ENCODE data around the gene SLC9A9. TPM values are rescaled to one million over a fixed set of nuclear protein-coding genes. Genes with fewer than 3 reads are reported as not detected.

The SLC9A9 gene
- total RNA-seq, 2 donors from 2014 or later = 1.3 to 3.7 TPM

DNA sequence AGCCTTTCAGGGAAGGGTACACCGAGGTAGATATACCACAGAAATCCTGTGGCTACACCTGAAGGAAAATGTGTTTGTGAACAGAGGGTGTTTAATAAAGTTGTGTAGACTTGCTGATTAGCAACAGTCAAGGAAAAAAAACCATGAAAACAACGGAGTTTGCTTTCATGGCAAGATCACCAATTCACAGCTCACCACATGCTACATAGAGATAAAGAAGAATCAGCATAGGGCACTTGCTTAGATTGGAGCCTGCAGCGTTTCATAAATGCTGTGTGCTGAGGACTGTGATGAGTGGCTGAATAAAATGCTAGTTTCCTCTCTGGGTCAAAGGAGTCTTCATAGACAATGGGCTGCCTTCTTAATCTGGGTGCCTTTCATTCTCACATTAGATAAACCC is 257.6 kb downstream of the SLC9A9 start:
- WGBS, 2 experiments (ENCODE audit: insufficient coverage in 1 of 2, insufficient read length in 1 of 2) = 77 to 100% methylated on average over 1 to 3 of the region's 3 CpGs

DNA sequence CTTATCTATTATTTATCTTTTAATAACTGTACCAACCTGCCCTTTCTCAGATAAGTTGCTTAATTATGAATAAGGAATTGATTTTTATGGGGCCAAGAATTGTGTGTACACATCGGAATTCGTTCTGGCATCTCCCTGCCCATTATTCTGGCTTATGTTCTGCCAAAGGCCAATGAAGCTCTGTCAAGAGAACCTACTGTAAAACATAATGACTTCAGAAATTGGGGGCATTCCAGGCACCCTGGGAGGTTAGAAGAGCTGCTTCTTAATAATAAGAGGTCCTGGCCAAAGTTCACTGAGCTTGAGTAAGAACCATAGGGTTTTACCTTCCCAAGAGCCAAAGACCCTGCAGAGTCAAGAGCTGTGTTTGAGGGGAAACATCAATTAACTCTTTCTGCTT is 261.7 kb downstream of the SLC9A9 start:
- no peak overlapping the region for H3K27ac ChIP-seq (ENCODE audit: low read depth, low read length)
- H3K9ac ChIP-seq (ENCODE audit: extremely low read depth, low read length, poor library complexity, severe bottlenecking) = no peak overlapping the region
- no peak overlapping the region for H3K4me3 Mint-ChIP-seq
- no peak overlapping the region for H3K27ac Mint-ChIP-seq
- no peak overlapping the region for H3K4me3 ChIP-seq (ENCODE audit: low read length)
- H3K36me3 Mint-ChIP-seq (ENCODE audit: low read depth) = no peaks in the 10 kb centered on the region
- no peaks in the 10 kb centered on the region for H3K9me3 ChIP-seq (ENCODE audit: control insufficient read depth, low read length)
- no peaks in the 10 kb centered on the region for H3K27me3 ChIP-seq (ENCODE audit: control insufficient read depth, insufficient read depth, low read length, poor library complexity, severe bottlenecking)
- no peaks in the 10 kb centered on the region for H3K36me3 ChIP-seq (ENCODE audit: control insufficient read depth, insufficient read depth, low read length)
- peaks cover 11% of the 10 kb centered on the region for H3K4me1 ChIP-seq (ENCODE audit: control insufficient read depth, insufficient read depth, low read length)
- H3K9me3 Mint-ChIP-seq = no peaks in the 10 kb centered on the region
- no peaks in the 10 kb centered on the region for H3K27me3 Mint-ChIP-seq (ENCODE audit: insufficient read depth)
- DNase-seq = no peak
- TF ChIP-seq, protein P1, sequence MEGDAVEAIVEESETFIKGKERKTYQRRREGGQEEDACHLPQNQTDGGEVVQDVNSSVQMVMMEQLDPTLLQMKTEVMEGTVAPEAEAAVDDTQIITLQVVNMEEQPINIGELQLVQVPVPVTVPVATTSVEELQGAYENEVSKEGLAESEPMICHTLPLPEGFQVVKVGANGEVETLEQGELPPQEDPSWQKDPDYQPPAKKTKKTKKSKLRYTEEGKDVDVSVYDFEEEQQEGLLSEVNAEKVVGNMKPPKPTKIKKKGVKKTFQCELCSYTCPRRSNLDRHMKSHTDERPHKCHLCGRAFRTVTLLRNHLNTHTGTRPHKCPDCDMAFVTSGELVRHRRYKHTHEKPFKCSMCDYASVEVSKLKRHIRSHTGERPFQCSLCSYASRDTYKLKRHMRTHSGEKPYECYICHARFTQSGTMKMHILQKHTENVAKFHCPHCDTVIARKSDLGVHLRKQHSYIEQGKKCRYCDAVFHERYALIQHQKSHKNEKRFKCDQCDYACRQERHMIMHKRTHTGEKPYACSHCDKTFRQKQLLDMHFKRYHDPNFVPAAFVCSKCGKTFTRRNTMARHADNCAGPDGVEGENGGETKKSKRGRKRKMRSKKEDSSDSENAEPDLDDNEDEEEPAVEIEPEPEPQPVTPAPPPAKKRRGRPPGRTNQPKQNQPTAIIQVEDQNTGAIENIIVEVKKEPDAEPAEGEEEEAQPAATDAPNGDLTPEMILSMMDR (conservative IDR thresholded peaks at IDR 0.05) = no peak
- peaks cover 15% of the 10 kb centered on the region for H3K4me1 Mint-ChIP-seq
- WGBS, 2 experiments (ENCODE audit: insufficient coverage in 1 of 2, insufficient read length in 1 of 2) = 85 to 87% methylated on average over 2 of the region's 2 CpGs

More for the DNA sequence above, 257.6 kb downstream of the SLC9A9 start:
- Histone ChIP-seq H3K4me3 (ENCODE audit: low read length) (no peak overlapping the region), H3K9ac (ENCODE audit: extremely low read depth, low read length, poor library complexity, severe bottlenecking) (no peak overlapping the region), H3K36me3 (ENCODE audit: control insufficient read depth, insufficient read depth, low read length) (no peaks in the 10 kb centered on the region), H3K27me3 (ENCODE audit: control insufficient read depth, insufficient read depth, low read length, poor library complexity, severe bottlenecking) (peaks cover 6% of the 10 kb centered on the region), H3K27ac (ENCODE audit: low read depth, low read length) (no peak overlapping the region), H3K9me3 (ENCODE audit: control insufficient read depth, low read length) (no peaks in the 10 kb centered on the region), H3K4me1 (ENCODE audit: control insufficient read depth, insufficient read depth, low read length) (peaks cover 18% of the 10 kb centered on the region)
- TF ChIP-seq, protein P1 (conservative IDR thresholded peaks at IDR 0.05) = no peak
- Mint-ChIP-seq H3K9me3 (no peaks in the 10 kb centered on the region), H3K27me3 (ENCODE audit: insufficient read depth) (no peaks in the 10 kb centered on the region), H3K4me3 (no peak overlapping the region), H3K36me3 (ENCODE audit: low read depth) (no peaks in the 10 kb centered on the region), H3K4me1 (peaks cover 38% of the 10 kb centered on the region), H3K27ac (no peak overlapping the region)
- no peak for DNase-seq

DNA sequence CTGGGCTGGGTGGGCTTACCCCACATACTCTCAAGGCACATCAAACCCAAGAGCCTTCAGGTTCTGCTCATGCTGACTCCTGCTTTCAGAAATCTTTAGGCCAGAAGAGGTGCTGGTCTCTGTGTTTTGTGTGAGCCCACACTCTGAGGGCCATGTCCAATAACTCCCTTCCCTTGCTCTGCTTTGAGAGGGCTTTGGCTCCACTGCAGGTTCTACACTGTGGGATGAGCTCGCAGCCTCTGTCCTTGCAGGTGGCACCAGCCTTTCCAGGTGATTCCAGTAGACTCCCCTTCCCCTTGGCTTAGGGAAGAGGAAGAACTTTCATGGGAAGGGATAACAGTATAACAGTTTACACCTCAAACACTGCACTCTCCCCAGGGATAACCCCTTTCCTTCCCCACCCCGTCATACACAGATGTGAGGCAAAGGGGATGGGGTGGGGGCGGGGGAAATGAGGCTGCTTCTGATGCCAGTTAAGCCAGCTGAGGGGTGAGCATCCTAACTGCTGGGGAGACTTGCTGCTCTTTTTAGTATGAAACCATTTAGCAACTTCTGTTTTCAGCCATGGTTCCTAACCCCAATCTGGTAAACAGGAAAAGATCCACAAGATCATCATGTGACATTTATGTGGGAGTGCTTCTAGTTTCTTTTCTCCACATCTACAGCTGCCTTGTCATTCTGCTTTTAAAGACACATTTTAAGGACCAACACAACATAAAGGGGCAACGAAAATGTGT is 262.4 kb downstream of the SLC9A9 start:
- TF ChIP-seq, protein P1 (conservative IDR thresholded peaks at IDR 0.05) = no peak
- H3K27me3 ChIP-seq (ENCODE audit: control insufficient read depth, insufficient read depth, low read length, poor library complexity, severe bottlenecking) = no peaks in the 10 kb centered on the region
- no peaks in the 10 kb centered on the region for H3K9me3 ChIP-seq (ENCODE audit: control insufficient read depth, low read length)
- no peaks in the 10 kb centered on the region for H3K27me3 Mint-ChIP-seq (ENCODE audit: insufficient read depth)
- H3K4me3 ChIP-seq (ENCODE audit: low read length) = no peak overlapping the region
- H3K4me3 Mint-ChIP-seq = no peak overlapping the region
- no peaks in the 10 kb centered on the region for H3K9me3 Mint-ChIP-seq
- WGBS, 2 experiments (ENCODE audit: insufficient coverage in 1 of 2, insufficient read length in 1 of 2) = 88% methylated on average over 4 of the region's 4 CpGs; no CpG with 5 or more reads in 1 of the 2 experiments
- H3K4me1 Mint-ChIP-seq = peaks cover 10% of the 10 kb centered on the region
- no peak for DNase-seq
- no peak overlapping the region for H3K9ac ChIP-seq (ENCODE audit: extremely low read depth, low read length, poor library complexity, severe bottlenecking)
- no peak overlapping the region for H3K27ac Mint-ChIP-seq
- no peak overlapping the region for H3K27ac ChIP-seq (ENCODE audit: low read depth, low read length)
- no peaks in the 10 kb centered on the region for H3K36me3 ChIP-seq (ENCODE audit: control insufficient read depth, insufficient read depth, low read length)
- no peaks in the 10 kb centered on the region for H3K36me3 Mint-ChIP-seq (ENCODE audit: low read depth)
- peaks cover 6% of the 10 kb centered on the region for H3K4me1 ChIP-seq (ENCODE audit: control insufficient read depth, insufficient read depth, low read length)
